ENCODE data around the gene SIN3B.
"Not testable (repeated sequence)": the region's sequence is repeated elsewhere in the genome, so short reads cannot be mapped to it uniquely, and the experiment has no call there.

Gene SIN3B

DNA sequence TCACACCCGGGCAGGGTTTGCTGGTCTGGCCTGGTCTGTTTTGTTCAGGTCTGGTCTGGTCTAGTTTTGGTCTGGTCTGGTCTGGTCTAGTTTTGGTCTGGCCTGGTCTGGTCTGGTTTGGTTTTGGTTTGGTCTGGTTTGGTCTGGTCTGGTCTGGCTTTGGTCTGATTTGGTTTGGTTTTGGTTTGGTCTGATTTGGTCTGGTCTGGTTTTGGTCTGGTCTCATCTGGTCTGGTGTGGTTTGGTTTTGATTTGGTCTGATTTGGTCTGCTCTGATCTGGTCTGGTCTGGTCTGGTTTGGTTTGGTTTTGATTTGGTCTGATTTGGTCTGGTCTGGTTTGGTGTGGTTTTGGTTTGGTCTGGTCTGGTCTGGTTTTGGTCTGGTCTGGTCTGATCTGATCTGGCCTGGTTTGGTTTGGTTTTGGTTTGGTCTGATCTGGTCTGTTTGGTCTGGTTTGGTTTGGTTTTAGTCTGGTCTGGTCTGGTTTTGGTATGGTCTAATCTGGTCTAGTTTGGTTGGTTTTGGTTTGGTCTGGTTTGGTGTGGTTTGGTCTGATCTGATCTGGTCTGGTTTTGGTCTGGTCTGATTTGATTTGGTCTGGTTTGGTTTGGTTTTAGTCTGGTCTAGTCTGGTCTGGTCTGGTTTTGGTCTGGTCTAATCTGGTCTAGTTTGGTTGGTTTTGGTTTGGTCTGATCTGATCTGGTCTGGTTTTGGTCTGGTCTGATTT lies 45.2 kb downstream of the SIN3B start:
- ATAC-seq (peak; percentile 4), DNase-seq (no peak)
- Mint-ChIP-seq H3K27ac (peak overlapping the region in 1 of 2 donors; percentile 82), H3K27me3 (no peaks in the 10 kb centered on the region), H3K4me3 (no peak overlapping the region), H3K9me3 (peaks cover 0 to 7% of the 10 kb centered on the region in 2 donors), H3K4me1 (peaks cover 35% of the 10 kb centered on the region)

DNA sequence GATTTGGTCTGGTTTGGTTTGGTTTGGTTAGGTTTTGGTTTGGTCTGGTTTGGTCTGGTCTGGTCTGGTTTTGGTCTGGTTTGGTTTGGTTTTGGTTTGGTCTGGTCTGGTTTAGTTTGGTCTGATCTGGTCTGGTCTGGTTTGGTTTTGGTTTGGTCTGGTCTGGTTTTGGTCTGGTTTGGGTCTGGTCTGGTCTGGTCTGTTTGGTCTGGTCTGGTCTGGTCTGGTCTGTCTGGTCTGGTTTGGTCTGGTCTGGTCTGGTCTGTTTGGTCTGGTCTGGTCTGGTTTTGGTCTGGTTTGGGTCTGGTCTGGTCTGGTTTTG lies 45.7 kb downstream of the SIN3B start:
- not testable (repeated sequence) for ATAC-seq, H3K9me3 Mint-ChIP-seq, H3K27me3 Mint-ChIP-seq, DNase-seq, H3K4me3 Mint-ChIP-seq
- Mint-ChIP-seq H3K4me1 (peaks cover 35% of the 10 kb centered on the region), H3K27ac (peak overlapping the region in 1 of 2 donors; percentile 82)

DNA sequence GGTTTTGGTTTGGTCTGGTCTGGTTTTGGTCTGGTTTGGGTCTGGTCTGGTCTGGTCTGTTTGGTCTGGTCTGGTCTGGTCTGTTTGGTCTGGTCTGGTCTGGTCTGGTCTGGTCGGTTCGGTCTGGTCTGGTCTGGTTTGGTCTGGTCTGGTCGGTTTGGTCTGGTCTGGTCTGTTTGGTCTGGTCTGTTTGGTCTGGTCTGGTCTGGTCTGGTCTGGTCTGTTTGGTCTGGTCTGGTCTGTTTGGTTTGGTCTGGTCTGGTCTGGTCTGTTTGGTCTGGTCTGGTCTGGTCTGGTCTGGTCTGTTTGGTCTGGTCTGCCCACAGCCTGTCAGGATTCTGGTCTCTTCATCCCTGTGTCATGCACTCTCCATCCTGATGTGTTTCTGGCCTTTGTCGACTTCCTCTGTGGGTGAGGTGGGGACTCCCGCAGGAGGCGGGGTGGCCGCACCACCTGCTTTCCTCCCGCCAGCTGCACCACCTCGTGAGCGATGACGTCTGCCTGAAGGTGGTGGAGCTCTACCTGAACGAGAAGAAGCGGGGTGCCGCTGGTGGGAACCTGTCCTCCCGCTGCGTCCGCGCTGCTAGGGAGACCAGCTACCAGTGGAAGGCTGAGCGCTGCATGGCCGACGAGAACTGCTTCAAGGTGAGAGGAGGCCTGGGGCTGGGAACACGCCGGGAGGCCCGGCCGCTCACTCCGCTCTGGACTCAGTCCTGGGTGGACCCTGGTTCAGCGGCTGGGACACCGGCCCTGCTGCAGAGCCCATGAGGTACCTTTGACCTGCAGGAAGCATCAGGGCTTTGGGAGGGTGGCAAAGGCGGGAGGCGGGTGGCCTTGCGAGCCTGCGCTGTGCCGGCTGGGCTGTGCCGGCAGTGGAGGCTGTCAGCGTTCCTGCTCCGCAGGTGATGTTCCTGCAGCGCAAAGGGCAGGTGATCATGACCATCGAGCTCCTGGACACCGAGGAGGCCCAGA lies 46.7 kb downstream of the SIN3B start:
- peak overlapping the region; percentile 85 to 86 for H3K27ac Mint-ChIP-seq
- peak overlapping the region in 1 of 2 donors; percentile 24 for H3K4me3 Mint-ChIP-seq
- no peak for DNase-seq
- no peak for ATAC-seq
- H3K4me1 Mint-ChIP-seq: peaks cover 35% of the 10 kb centered on the region
- H3K9me3 Mint-ChIP-seq: peaks cover 6 to 14% of the 10 kb centered on the region in 2 donors
- H3K27me3 Mint-ChIP-seq: no peaks in the 10 kb centered on the region

DNA sequence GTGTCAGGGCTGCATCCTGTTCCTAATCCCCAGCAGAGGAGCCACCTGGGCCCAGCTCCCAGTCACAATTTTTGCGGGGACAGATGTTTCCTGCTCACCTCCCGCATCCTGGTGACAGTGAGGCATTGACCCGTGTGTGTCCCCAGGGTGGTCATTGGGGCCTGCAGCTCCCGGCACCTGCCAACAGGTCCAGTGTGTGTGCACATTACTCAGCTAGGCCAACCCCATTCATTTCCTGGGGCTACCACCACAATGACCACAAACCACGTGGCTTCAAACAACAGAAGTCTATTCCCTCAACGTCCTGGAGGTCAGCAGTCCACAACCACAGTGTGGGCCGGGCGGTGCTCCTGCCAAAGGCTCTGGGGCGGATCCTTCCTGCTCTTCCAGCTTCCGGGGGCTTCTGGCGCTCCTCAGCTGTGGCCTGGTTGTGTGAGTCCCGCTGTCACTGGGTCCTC lies 47.7 kb downstream of the SIN3B start:
- Mint-ChIP-seq H3K4me1 (peaks cover 35% of the 10 kb centered on the region), H3K9me3 (peaks cover 12 to 23% of the 10 kb centered on the region in 2 donors)
- DNase-seq: no peak

DNA sequence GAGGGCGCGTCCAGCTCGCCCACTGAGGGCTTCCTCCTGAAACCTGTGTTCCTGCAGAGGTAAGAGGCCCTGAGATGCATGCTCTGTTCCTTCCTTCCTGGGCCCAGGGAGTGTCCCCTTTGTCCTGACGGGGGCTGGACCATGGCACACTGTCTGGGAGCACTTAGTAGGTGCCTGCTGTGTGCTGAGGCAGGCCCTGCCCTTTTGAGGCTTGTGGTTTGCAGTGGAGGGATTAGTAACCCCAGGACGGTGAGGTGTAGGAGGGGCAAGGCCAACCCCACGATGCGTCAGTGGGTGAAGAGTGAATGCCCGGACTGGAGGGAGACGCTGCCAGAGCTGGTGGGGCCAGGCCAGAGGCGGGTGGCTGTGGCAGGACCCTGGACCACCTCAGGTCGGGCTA lies 48.4 kb downstream of the SIN3B start:
- ATAC-seq (no peak), DNase-seq (no peak)
- Mint-ChIP-seq H3K27ac (no peak overlapping the region), H3K4me3 (no peak overlapping the region), H3K4me1 (peaks cover 35% of the 10 kb centered on the region), H3K9me3 (peaks cover 19 to 30% of the 10 kb centered on the region in 2 donors), H3K27me3 (no peaks in the 10 kb centered on the region)

More for the DNA sequence above, 47.7 kb downstream of the SIN3B start:
- H3K27me3 Mint-ChIP-seq: no peaks in the 10 kb centered on the region
- no peak overlapping the region for H3K4me3 Mint-ChIP-seq
- peak overlapping the region in 1 of 2 donors; percentile 20 for H3K27ac Mint-ChIP-seq
- no peak for ATAC-seq

DNA sequence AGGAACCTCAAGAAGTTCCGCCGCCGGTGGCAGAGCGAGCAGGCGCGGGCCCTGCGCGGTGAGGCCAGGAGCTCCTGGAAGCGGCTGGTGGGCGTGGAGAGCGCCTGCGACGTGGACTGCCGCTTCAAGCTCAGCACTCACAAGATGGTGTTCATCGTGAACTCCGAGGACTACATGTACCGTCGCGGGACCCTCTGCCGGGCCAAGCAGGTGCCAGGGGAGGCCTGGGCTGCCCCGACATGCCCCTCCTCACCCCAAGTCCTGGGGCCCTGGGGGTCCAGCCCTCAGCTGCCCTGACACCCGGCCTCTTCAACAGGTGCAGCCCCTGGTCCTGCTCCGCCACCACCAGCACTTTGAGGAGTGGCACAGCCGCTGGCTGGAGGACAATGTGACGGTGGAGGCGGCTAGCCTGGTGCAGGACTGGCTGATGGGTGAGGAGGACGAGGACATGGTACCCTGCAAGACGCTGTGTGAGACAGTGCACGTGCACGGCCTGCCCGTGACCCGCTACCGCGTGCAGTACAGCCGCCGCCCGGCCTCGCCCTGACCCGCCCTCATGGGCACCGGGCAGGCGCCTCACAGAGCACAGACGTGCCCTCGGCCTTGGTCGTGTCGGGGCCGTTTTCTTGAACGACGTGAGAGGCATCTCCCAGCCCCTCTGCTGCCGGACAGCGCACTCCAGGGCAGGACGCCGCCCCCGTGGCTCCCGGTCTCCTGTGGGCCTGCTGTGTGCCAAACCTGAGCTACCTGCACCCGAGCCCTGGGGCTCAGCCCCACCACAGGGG lies 49.2 kb downstream of the SIN3B start:
- H3K27me3 Mint-ChIP-seq: no peaks in the 10 kb centered on the region
- H3K27ac Mint-ChIP-seq: no peak overlapping the region
- no peak for DNase-seq
- H3K4me1 Mint-ChIP-seq: peaks cover 35% of the 10 kb centered on the region
- no peak for ATAC-seq
- H3K9me3 Mint-ChIP-seq: peaks cover 19 to 37% of the 10 kb centered on the region in 2 donors
- H3K4me3 Mint-ChIP-seq: no peak overlapping the region

DNA sequence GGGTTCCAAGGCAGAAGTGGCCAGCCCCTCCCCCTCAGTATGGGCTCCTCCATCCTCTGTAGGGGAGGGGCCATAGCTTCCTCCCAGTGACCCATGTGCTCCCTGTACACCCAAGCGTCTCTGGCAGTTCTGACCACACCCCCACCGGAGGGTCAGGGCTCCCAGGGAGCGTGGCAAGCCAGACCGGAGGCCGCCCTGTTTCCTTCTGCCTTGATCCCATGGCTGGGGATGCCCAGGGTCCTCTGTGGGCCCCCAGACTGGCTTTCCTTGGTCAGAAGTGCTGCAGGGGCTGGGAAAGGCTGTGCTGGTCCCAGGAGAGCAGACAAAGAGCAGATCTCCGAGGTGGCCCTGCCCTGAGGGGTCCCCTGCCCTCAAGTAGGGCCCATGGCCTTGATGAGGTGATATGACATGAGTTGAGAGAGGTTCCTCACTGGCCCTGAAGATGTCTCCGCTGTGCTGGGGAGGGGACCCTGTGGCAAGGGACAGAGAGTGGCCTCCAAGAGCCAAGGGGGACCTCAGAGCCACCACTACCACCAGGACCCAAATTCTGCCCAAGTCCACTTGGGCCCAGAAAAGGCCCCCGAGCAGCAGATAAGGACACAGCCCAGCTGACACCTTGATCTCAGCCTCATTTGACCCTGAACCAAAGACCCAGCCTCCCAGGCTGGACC lies 51.8 kb downstream of the SIN3B start:
- peak overlapping the region in 1 of 2 donors; percentile 13 for H3K27ac Mint-ChIP-seq
- peaks cover 19 to 31% of the 10 kb centered on the region in 2 donors for H3K9me3 Mint-ChIP-seq
- H3K27me3 Mint-ChIP-seq: no peaks in the 10 kb centered on the region
- H3K4me3 Mint-ChIP-seq: no peak overlapping the region
- no peak for DNase-seq
- H3K4me1 Mint-ChIP-seq: peaks cover 11% of the 10 kb centered on the region
- no peak for ATAC-seq

DNA sequence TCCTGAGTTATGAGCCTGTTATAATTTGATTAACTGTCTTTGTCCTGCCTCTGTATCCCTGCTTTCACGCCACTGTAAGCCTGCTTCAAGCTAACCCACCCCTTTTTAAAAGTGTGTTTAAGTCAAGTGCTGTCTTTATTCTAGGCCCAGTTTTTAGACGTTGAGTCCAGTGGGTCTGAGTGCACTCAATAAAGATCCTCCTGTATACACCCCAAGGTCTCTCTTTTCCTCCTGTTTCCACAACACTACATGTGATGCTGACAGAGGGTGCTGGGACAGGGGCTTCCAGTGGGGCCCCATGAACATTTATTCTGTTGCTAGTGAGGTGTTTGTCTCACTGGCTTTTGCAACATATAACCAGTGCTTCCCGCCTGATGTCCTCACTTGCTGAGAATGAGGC lies 52.9 kb downstream of the SIN3B start:
- no peak for ATAC-seq

DNA sequence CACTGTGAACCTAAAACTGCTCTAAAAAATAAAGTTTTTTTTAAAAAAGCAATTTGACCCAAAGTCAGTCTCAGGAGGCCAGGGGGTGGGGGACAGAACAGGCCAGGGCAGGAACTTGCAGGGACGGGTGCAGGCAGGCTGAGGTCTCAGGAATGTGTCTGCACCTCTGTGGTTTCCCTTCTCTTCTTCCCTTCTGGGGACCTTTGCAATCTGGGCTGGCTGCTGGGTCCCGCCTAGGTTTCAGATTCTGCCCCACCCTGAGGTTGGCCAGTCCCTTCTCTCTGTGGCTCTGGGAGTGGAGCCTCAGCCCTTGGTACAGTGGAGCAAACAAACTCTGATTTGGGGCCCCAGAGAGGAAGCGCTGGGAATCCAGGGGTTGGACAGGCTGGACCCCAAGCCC lies 54.3 kb downstream of the SIN3B start:
- Mint-ChIP-seq H3K27me3 (peaks cover 13% of the 10 kb centered on the region), H3K4me3 (no peak overlapping the region)
- ATAC-seq: no peak

More for the DNA sequence above, 52.9 kb downstream of the SIN3B start:
- Mint-ChIP-seq H3K27ac (no peak overlapping the region), H3K9me3 (peaks cover 19 to 31% of the 10 kb centered on the region in 2 donors), H3K27me3 (peaks cover 2% of the 10 kb centered on the region), H3K4me3 (no peak overlapping the region), H3K4me1 (peaks cover under 1% of the 10 kb centered on the region)
- DNase-seq: no peak

DNA sequence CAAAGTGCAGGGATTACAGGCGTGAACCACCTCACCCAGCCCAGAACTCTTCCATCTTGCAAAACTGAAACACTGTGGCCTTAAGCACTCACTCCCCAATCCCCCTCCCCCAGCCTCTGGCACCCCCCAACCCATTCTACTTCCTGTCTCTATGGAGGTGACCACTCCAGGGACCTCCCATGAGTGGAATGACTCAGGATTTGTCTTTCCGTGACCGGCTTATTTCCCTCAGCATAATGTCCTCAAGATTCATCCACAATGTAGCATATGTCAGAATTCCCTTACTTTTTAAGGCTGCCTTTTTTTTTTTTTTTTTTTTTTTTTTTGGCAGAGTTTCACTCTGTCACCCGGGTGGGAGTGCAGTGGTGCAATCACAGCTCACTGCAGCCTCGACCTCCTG lies 56.0 kb downstream of the SIN3B start:
- no peak overlapping the region for H3K27ac Mint-ChIP-seq
- peaks cover 20% of the 10 kb centered on the region for H3K4me1 Mint-ChIP-seq
- H3K4me3 Mint-ChIP-seq: no peak overlapping the region
- peaks cover 18 to 31% of the 10 kb centered on the region in 2 donors for H3K9me3 Mint-ChIP-seq
- ATAC-seq (no peak), DNase-seq (no peak)
- H3K27me3 Mint-ChIP-seq: peaks cover 26% of the 10 kb centered on the region

More for the DNA sequence above, 54.3 kb downstream of the SIN3B start:
- no peak overlapping the region for H3K27ac Mint-ChIP-seq
- DNase-seq: no peak
- peaks cover 8% of the 10 kb centered on the region for H3K4me1 Mint-ChIP-seq
- peaks cover 19 to 31% of the 10 kb centered on the region in 2 donors for H3K9me3 Mint-ChIP-seq

DNA sequence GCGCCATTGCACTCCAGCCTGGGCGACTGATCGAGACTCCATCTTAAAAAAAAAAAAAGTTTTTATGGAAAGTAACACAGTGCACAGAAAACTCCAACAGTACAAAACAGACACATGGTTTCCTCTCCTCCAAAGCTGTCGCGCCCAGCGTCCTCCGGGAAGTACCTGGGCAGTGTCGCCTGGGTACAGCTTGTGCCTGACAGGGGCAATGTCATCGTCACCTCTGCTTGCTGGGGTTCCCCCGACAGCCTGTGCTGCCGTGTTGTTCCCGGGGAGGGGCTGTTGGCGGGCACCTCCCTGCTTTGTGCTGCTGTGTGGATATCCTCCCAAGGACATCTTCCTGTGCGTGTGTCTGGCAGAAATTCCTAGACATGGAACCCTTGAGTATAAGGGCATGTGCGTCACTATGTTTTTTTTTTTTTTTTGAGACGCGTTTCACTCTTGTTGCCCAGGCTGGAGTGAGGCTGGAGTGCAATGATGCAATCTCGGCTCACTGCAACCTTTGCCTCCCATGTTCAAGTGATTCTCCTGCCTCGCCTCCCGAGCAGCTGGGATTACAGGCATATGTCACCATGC lies 57.2 kb downstream of the SIN3B start:
- ATAC-seq (no peak), DNase-seq (no peak)
- Mint-ChIP-seq H3K4me1 (peaks cover 20% of the 10 kb centered on the region), H3K27me3 (peaks cover 32% of the 10 kb centered on the region), H3K27ac (no peak overlapping the region), H3K4me3 (no peak overlapping the region), H3K9me3 (peaks cover 9 to 19% of the 10 kb centered on the region in 2 donors)

DNA sequence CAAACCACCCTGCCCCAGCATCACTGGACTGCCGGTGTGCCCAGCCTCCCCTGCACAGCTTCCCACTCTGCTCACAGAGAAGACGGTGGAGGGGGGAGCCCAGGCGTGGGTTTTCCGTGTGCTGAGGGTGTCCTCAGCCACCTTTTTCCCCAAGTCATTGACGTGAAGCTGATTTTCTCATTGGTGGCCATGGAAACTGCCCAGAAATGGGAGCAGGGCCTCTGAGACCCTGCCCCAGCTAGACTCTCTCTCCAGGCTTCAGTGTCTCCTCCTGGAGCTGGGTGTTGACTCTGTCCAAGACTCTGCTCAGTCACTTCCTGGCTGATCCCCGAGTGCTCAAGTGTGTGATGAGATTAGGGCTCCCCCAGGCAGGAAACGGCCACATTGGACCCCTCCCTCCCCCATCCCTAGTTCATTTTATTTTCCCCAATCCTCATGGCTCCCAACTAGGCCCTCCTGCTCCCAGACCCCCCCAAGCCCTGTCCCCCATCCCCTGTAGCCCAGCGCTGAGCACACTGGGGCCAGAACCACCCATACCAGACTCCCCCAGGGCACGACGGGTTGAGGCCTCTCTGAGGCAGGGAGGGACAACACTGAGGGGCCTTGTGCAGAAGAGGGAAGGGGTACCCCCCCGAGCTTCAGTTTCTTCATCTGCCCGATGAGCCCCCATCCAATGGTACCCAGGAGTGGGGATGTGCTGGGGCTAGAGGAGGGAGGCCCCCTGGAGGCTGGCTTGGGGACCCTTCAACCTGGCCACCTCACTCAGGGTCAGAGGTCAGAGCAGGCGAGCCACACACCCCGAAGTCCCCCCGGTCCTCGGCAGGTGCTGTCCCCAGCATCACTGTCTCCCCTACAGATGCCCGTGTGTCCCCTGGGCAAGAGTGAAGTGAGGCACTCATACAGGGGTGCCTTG lies 58.4 kb downstream of the SIN3B start:
- Mint-ChIP-seq H3K4me1 (peaks cover 24% of the 10 kb centered on the region), H3K4me3 (no peak overlapping the region), H3K9me3 (peaks cover under 1 to 8% of the 10 kb centered on the region in 2 donors), H3K27me3 (peaks cover 41% of the 10 kb centered on the region), H3K27ac (no peak overlapping the region)
- ATAC-seq: peak; percentile 26
- DNase-seq: no peak

DNA sequence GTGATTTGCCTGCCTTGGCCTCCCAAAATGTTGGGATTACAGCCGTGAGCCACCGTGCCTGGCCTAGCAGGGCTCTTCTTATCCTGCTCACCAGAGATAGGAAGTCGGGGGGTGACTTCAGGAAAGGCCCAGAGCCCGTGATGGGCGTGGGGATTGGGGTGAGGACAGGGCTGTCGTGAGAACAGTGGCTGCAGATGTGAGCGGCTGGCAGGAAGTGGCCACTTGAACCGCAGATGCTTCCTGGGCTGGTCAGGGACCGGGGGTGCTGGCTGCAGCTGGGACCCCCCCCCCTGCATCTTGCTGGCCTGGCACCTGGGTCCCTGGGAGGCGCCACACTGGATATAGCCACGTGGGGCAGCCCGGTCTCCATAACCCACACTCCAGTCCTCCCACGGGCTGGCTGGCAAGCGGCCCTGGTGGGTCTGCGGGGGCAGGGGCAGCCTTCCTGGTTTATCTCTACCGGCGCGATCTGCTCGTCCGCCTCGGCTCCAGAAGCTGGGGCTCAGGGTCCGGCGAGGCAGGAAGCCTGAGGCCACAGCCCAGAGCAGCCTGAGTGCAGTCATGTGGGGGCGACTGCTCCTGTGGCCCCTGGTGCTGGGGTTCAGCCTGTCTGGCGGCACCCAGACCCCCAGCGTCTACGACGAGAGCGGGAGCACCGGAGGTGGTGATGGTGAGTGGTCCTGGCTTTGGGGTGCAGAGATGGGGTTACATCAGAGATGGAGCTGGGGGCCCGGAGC lies 59.6 kb downstream of the SIN3B start, which contains the start of gene F2RL3:
Gene F2RL3, plus strand, starts transcription at position 371 of the 737 bp plus-strand sequence. Its CDS starts 191 bp downstream, at position 562.
- H3K9me3 Mint-ChIP-seq: no peaks in the 10 kb centered on the region
- peaks cover 51% of the 10 kb centered on the region for H3K27me3 Mint-ChIP-seq
- H3K27ac Mint-ChIP-seq: no peak within 1 kb of the TSS
- peak within 1 kb of the TSS; percentile 1 to 72 for H3K4me3 Mint-ChIP-seq
- peak in 1 of 2 donors; percentile 31 for DNase-seq
- H3K4me1 Mint-ChIP-seq: peaks cover 36% of the 10 kb centered on the region
- peak; percentile 59 for ATAC-seq

Measured in stimulated activated naive CD8-positive, alpha-beta T cell treated with anti-CD3 and anti-CD28 coated beads, Interleukin-15, amount 100 ng/mL, for 72 hours (primary cell).